IPS-18a (cell line): ENCODE data around the gene CAPN11.
A peak's percentile ranks its signal among the peaks of the same experiment; 100 is the strongest.

Experiments used
- H3K27ac ChIP-seq: one replicate; pipeline ENCODE4 v1.5.1; 2013; ENCODE audit warnings: low read length
- H3K27me3 ChIP-seq: one replicate; pipeline ENCODE4 v1.6.1; 2013; ENCODE audit warnings: mild to moderate bottlenecking, low read length; ENCODE audit not compliant: control insufficient read depth, insufficient read depth
- H3K36me3 ChIP-seq: one replicate; pipeline ENCODE4 v1.6.1; 2013; ENCODE audit warnings: low read depth, low read length; ENCODE audit not compliant: control insufficient read depth
- H3K4me1 ChIP-seq: one replicate; pipeline ENCODE4 v1.6.1; 2013; ENCODE audit warnings: low read depth, low read length; ENCODE audit not compliant: control insufficient read depth
- H3K4me3 ChIP-seq: one replicate; pipeline ENCODE4 v1.5.1; 2013; ENCODE audit warnings: low read length
- H3K9ac ChIP-seq: one replicate; pipeline ENCODE4 v1.6.1; 2013; ENCODE audit warnings: mild to moderate bottlenecking, low read length, moderate library complexity
- H3K9me3 ChIP-seq: one replicate; pipeline ENCODE4 v1.6.1; 2013; ENCODE audit warnings: low read depth, low read length; ENCODE audit not compliant: control insufficient read depth

Gene CAPN11

GRCh38 chr6:44203955-44204354 lies 45.3 kb downstream of the CAPN11 start:
- H3K4me1 ChIP-seq = peaks cover 49% of the 10 kb centered on the region
- H3K9ac ChIP-seq = no peak overlapping the region
- H3K4me3 ChIP-seq = no peak overlapping the region
- H3K27me3 ChIP-seq = no peaks in the 10 kb centered on the region
- no peak overlapping the region for H3K27ac ChIP-seq
- H3K9me3 ChIP-seq = no peaks in the 10 kb centered on the region
- H3K36me3 ChIP-seq = no peaks in the 10 kb centered on the region

- Histone ChIP-seq H3K9ac (no peak overlapping the region), H3K36me3 (no peaks in the 10 kb centered on the region), H3K4me3 (no peak overlapping the region), H3K27me3 (no peaks in the 10 kb centered on the region), H3K4me1 (peaks cover 25% of the 10 kb centered on the region), H3K27ac (no peak overlapping the region), H3K9me3 (no peaks in the 10 kb centered on the region)
Measured at GRCh38 chr6:44207966-44208365, 49.3 kb downstream of the CAPN11 start.

- Histone ChIP-seq H3K4me1 (peaks cover 10% of the 10 kb centered on the region), H3K9me3 (no peaks in the 10 kb centered on the region), H3K27me3 (no peaks in the 10 kb centered on the region), H3K27ac (no peak overlapping the region), H3K9ac (no peak overlapping the region), H3K4me3 (no peak overlapping the region), H3K36me3 (no peaks in the 10 kb centered on the region)
Measured at GRCh38 chr6:44211284-44211683, 52.7 kb downstream of the CAPN11 start.

- Histone ChIP-seq H3K27ac (no peak overlapping the region), H3K4me3 (no peak overlapping the region), H3K9me3 (no peaks in the 10 kb centered on the region), H3K9ac (no peak overlapping the region), H3K36me3 (no peaks in the 10 kb centered on the region), H3K27me3 (no peaks in the 10 kb centered on the region), H3K4me1 (peaks cover 27% of the 10 kb centered on the region)
Measured at GRCh38 chr6:44214307-44214706, 55.7 kb downstream of the CAPN11 start.

- H3K4me3 ChIP-seq = peak within 1 kb of the TSS; percentile 62
- H3K9ac ChIP-seq = no peak within 1 kb of the TSS
- H3K27ac ChIP-seq = no peak within 1 kb of the TSS
- no peaks in the 10 kb centered on the region for H3K36me3 ChIP-seq
- H3K4me1 ChIP-seq = peaks cover 35% of the 10 kb centered on the region
- no peaks in the 10 kb centered on the region for H3K9me3 ChIP-seq
- no peaks in the 10 kb centered on the region for H3K27me3 ChIP-seq
Measured at GRCh38 chr6:44216677-44217331, 58.2 kb downstream of the CAPN11 start, which contains the start of gene MYMX. TSS of gene MYMX (plus strand) at chr6:44216926. CDS start at chr6:44217472, 546 bp downstream.

- H3K27me3 ChIP-seq = no peaks in the 10 kb centered on the region
- no peak overlapping the region for H3K9ac ChIP-seq
- no peaks in the 10 kb centered on the region for H3K9me3 ChIP-seq
- no peaks in the 10 kb centered on the region for H3K36me3 ChIP-seq
- H3K4me3 ChIP-seq = peak overlapping the region; percentile 62
- H3K4me1 ChIP-seq = peaks cover 40% of the 10 kb centered on the region
- H3K27ac ChIP-seq = no peak overlapping the region
Measured at GRCh38 chr6:44217332-44218143, 58.9 kb downstream of the CAPN11 start.

- H3K27ac ChIP-seq = peak overlapping the region; percentile 91
Measured at GRCh38 chr6:44219053-44219814, 60.6 kb downstream of the CAPN11 start.

GRCh38 chr6:44219815-44220784 lies 61.5 kb downstream of the CAPN11 start:
- Histone ChIP-seq H3K4me1 (peaks cover 52% of the 10 kb centered on the region), H3K9me3 (no peaks in the 10 kb centered on the region), H3K4me3 (peak overlapping the region; percentile 25), H3K9ac (peak overlapping the region; percentile 24), H3K27me3 (no peaks in the 10 kb centered on the region), H3K27ac (no peak overlapping the region), H3K36me3 (no peaks in the 10 kb centered on the region)

More at GRCh38 chr6:44219053-44219814, 60.6 kb downstream of the CAPN11 start:
- H3K9me3 ChIP-seq = no peaks in the 10 kb centered on the region
- no peaks in the 10 kb centered on the region for H3K36me3 ChIP-seq
- H3K4me1 ChIP-seq = peaks cover 46% of the 10 kb centered on the region
- no peaks in the 10 kb centered on the region for H3K27me3 ChIP-seq
- peak overlapping the region; percentile 80 for H3K9ac ChIP-seq
- H3K4me3 ChIP-seq = peak overlapping the region; percentile 62

- H3K4me1 ChIP-seq = peaks cover 60% of the 10 kb centered on the region
- no peak overlapping the region for H3K27ac ChIP-seq
- H3K9ac ChIP-seq = no peak overlapping the region
Measured at GRCh38 chr6:44220913-44221290, 62.3 kb downstream of the CAPN11 start.

GRCh38 chr6:44221291-44221960 lies 62.8 kb downstream of the CAPN11 start:
- H3K9me3 ChIP-seq = no peaks in the 10 kb centered on the region
- H3K36me3 ChIP-seq = no peaks in the 10 kb centered on the region
- no peak overlapping the region for H3K27ac ChIP-seq
- no peak overlapping the region for H3K9ac ChIP-seq
- H3K4me3 ChIP-seq = no peak overlapping the region
- H3K4me1 ChIP-seq = peaks cover 65% of the 10 kb centered on the region
- no peaks in the 10 kb centered on the region for H3K27me3 ChIP-seq

More at GRCh38 chr6:44220913-44221290, 62.3 kb downstream of the CAPN11 start:
- Histone ChIP-seq H3K27me3 (no peaks in the 10 kb centered on the region), H3K36me3 (no peaks in the 10 kb centered on the region), H3K9me3 (no peaks in the 10 kb centered on the region), H3K4me3 (no peak overlapping the region)
